Osteoblast (primary cell): ENCODE data around the gene DPP10. TPM values are rescaled to one million over a fixed set of nuclear protein-coding genes. Genes with fewer than 3 reads are reported as not detected.

Source experiments
- DNase-seq: peaks from one replicate; pipeline ENCODE4 v3.0.0; 2011; ENCODE audit warnings: low spot score, mixed read lengths; ENCODE audit not compliant: insufficient read length; ENCODE audit errors: missing footprints
- H2AFZ ChIP-seq: 2 replicates; pipeline ENCODE4 v1.6.0; 2011; ENCODE audit warnings: mild to moderate bottlenecking, low read length
- H3K27ac ChIP-seq: 2 replicates; pipeline ENCODE4 v1.5.1; 2011; ENCODE audit warnings: mild to moderate bottlenecking, low read depth, low read length, moderate library complexity
- H3K27me3 ChIP-seq: 2 replicates; pipeline ENCODE4 v1.6.0; 2012; ENCODE audit warnings: mild to moderate bottlenecking, control low read depth, inconsistent platforms, low read length, moderate library complexity; ENCODE audit not compliant: insufficient read depth
- H3K36me3 ChIP-seq: 2 replicates; pipeline ENCODE4 v1.5.1; 2011; ENCODE audit warnings: mild to moderate bottlenecking, low read length, control low read depth, moderate library complexity; ENCODE audit not compliant: insufficient read depth
- H3K4me1 ChIP-seq: 2 replicates; pipeline ENCODE4 v1.5.1; 2011; ENCODE audit warnings: mild to moderate bottlenecking, low read length, control low read depth, moderate library complexity; ENCODE audit not compliant: insufficient read depth
- H3K4me2 ChIP-seq: 2 replicates; pipeline ENCODE4 v1.6.0; 2011; ENCODE audit warnings: mild to moderate bottlenecking, low read length; ENCODE audit not compliant: insufficient read depth
- H3K4me3 ChIP-seq: fragments of 200-600 bp; sonication (generic); 3 replicates; pipeline ENCODE4 v1.5.1; 2012; ENCODE audit warnings: mild to moderate bottlenecking, low read length, inconsistent platforms; ENCODE audit not compliant: insufficient read depth
- H3K79me2 ChIP-seq: 2 replicates; pipeline ENCODE4 v1.6.0; 2012; ENCODE audit warnings: mild to moderate bottlenecking, low read length, control low read depth, inconsistent platforms; ENCODE audit not compliant: insufficient read depth
- H3K9me3 ChIP-seq: 2 replicates; pipeline ENCODE4 v1.5.1; 2011; ENCODE audit warnings: low read depth, low read length, control low read depth
- H4K20me1 ChIP-seq: 2 replicates; pipeline ENCODE4 v1.6.0; 2012; ENCODE audit warnings: mild to moderate bottlenecking, low read length, control low read depth; ENCODE audit not compliant: insufficient read depth
- total RNA-seq: library from RNA; depleted of rRNA; stranded (reverse); fragments of >200 nt; gene quantifications from 2 replicates; pipeline ENCODE4 v1.2.3, GENCODE V29; 2012
- TF ChIP-seq, protein P1 (sequence below): IDR thresholded peaks from 2 replicates; pipeline ENCODE4 v1.5.1; 2011; ENCODE audit warnings: mild to moderate bottlenecking, low read depth, low read length, moderate library complexity; ENCODE audit errors: extremely low read depth

DPP10 gene
- total RNA-seq, 1 donor: not detected

DNA sequence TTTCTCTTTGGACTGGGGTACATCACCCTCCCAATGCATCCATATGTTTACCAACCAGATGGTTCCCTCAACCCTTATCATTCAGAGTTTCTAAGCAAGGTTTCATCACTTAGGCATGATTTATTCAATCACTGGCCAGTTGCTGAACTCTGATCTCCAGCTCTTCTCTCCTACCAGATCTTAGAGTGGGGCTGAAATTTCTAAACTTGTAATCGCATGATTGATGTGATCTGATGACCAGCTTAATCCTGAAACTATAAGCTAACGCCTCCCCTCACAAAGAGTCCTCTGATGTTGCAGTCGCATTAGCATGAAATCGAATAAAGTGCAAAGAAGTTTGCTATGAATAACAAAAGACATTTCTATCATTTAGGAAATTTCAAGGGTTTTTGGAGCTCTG lies 1082.0 kb downstream of the DPP10 start:
- H3K27me3 ChIP-seq: no peaks in the 10 kb centered on the region
- H3K27ac ChIP-seq: no peak overlapping the region
- H3K36me3 ChIP-seq: no peaks in the 10 kb centered on the region
- TF ChIP-seq, protein P1, sequence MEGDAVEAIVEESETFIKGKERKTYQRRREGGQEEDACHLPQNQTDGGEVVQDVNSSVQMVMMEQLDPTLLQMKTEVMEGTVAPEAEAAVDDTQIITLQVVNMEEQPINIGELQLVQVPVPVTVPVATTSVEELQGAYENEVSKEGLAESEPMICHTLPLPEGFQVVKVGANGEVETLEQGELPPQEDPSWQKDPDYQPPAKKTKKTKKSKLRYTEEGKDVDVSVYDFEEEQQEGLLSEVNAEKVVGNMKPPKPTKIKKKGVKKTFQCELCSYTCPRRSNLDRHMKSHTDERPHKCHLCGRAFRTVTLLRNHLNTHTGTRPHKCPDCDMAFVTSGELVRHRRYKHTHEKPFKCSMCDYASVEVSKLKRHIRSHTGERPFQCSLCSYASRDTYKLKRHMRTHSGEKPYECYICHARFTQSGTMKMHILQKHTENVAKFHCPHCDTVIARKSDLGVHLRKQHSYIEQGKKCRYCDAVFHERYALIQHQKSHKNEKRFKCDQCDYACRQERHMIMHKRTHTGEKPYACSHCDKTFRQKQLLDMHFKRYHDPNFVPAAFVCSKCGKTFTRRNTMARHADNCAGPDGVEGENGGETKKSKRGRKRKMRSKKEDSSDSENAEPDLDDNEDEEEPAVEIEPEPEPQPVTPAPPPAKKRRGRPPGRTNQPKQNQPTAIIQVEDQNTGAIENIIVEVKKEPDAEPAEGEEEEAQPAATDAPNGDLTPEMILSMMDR: no peak
- H3K9me3 ChIP-seq: no peaks in the 10 kb centered on the region
- H3K4me1 ChIP-seq: no peaks in the 10 kb centered on the region
- DNase-seq: no peak
- H3K4me2 ChIP-seq: no peak overlapping the region
- no peak overlapping the region for H2AFZ ChIP-seq
- no peaks in the 10 kb centered on the region for H4K20me1 ChIP-seq
- H3K79me2 ChIP-seq: no peaks in the 10 kb centered on the region
- no peak overlapping the region for H3K4me3 ChIP-seq

DNA sequence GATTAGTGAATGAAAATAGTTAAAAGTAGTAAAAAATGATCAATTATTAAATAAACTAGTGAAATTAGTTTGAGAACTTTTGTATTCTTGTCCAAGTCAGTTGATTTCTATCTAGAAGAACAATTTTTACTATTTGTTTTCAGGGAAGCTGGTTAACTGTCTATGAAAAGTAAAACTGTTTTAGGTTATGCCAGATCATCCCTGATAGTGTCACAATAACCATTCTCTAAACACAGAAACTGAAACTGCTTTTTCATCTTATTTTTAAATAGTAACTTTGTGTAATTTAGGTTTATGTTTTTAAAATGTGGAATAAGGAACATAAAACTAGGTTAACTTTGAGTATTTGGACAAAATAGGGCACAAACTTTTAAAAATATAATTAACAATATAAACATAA lies 1087.2 kb downstream of the DPP10 start:
- H3K79me2 ChIP-seq: no peaks in the 10 kb centered on the region
- no peaks in the 10 kb centered on the region for H3K9me3 ChIP-seq
- no peaks in the 10 kb centered on the region for H3K27me3 ChIP-seq
- H2AFZ ChIP-seq: no peak overlapping the region
- peak; percentile 38 for DNase-seq
- no peaks in the 10 kb centered on the region for H4K20me1 ChIP-seq
- H3K36me3 ChIP-seq: no peaks in the 10 kb centered on the region
- TF ChIP-seq, protein P1: no peak
- H3K27ac ChIP-seq: no peak overlapping the region
- no peak overlapping the region for H3K4me3 ChIP-seq
- no peaks in the 10 kb centered on the region for H3K4me1 ChIP-seq
- H3K4me2 ChIP-seq: no peak overlapping the region

DNA sequence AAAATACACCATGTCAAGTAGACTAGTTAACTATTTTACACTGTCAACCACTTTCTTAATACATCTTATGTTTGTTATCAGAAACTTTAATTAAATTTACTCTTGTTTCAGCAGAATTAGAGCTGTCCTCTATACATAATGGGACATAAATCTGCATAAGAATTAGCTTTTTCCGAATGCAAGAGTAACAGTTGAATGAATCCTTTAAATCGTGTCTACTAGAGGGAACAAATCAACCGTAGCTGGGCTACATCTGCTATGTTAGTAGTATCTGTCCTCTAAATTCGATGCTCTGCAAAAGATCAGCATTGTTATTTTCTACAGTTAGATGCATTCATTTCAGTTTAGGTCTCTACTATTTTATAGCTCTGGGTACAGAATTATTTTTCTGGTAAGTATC lies 1090.6 kb downstream of the DPP10 start:
- no peaks in the 10 kb centered on the region for H3K27me3 ChIP-seq
- peak; percentile 5 for DNase-seq
- no peaks in the 10 kb centered on the region for H3K79me2 ChIP-seq
- H4K20me1 ChIP-seq: no peaks in the 10 kb centered on the region
- TF ChIP-seq, protein P1: no peak
- H3K9me3 ChIP-seq: peaks cover 3% of the 10 kb centered on the region
- H3K27ac ChIP-seq: no peak overlapping the region
- H3K4me2 ChIP-seq: no peak overlapping the region
- no peak overlapping the region for H2AFZ ChIP-seq
- no peaks in the 10 kb centered on the region for H3K36me3 ChIP-seq
- H3K4me3 ChIP-seq: no peak overlapping the region
- no peaks in the 10 kb centered on the region for H3K4me1 ChIP-seq

DNA sequence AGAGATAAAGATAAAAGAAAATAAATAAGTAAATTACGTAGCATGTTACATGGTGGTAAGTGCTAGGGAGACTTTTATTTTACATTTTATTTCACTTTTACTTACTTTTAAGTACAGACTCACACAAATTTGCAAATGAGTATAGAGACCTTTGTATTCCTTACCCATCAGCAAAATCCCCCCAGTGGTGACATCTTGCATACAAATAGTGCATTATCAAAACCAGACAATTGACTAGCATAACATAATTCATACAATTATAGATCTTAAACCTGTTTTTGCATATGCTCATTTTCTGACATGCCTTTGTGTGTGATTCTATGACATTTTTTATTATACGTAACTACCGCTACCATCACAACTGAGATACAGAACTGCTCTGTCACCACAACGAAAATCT lies 1099.4 kb downstream of the DPP10 start:
- TF ChIP-seq, protein P1: no peak

More for the DNA sequence above, 1099.4 kb downstream of the DPP10 start:
- H3K4me1 ChIP-seq: no peaks in the 10 kb centered on the region
- H3K79me2 ChIP-seq: no peaks in the 10 kb centered on the region
- peaks cover 8% of the 10 kb centered on the region for H3K9me3 ChIP-seq
- no peak overlapping the region for H2AFZ ChIP-seq
- H4K20me1 ChIP-seq: no peaks in the 10 kb centered on the region
- H3K36me3 ChIP-seq: no peaks in the 10 kb centered on the region
- no peak overlapping the region for H3K4me2 ChIP-seq
- no peaks in the 10 kb centered on the region for H3K27me3 ChIP-seq
- no peak overlapping the region for H3K27ac ChIP-seq
- H3K4me3 ChIP-seq: no peak overlapping the region
- DNase-seq: no peak
